NCI-H526 (cell line): ENCODE data around the gene CROCC.
A peak's percentile ranks its signal among the peaks of the same experiment; 100 is the strongest.
"Not testable (repeated sequence)": the region's sequence is repeated elsewhere in the genome, so short reads cannot be mapped to it uniquely, and the experiment has no call there.

ENCODE experiments used
- DNase-seq, 2 experiments: peaks; one replicate each; lab custom pipeline; 2025; lab: John Stamatoyannopoulos, UW

CROCC gene

GRCh38 chr1:16939386-16940180 is 17.9 kb downstream of the CROCC start:
- DNase-seq: not testable (repeated sequence)

- no peak for DNase-seq
Observed at GRCh38 chr1:16944038-16944437, 22.3 kb downstream of the CROCC start.

- not testable (repeated sequence) for DNase-seq
Observed at GRCh38 chr1:16945512-16945911, 23.8 kb downstream of the CROCC start.

- not testable (repeated sequence) for DNase-seq
Observed at GRCh38 chr1:16946185-16946584, 24.5 kb downstream of the CROCC start.

GRCh38 chr1:16946646-16947045 is 24.9 kb downstream of the CROCC start:
- no peak for DNase-seq

GRCh38 chr1:16948282-16948891 is 26.7 kb downstream of the CROCC start:
- peak in 1 of 2 experiments; percentile 67 for DNase-seq

- not testable (repeated sequence) for DNase-seq
Observed at GRCh38 chr1:16949026-16949425, 27.3 kb downstream of the CROCC start.

GRCh38 chr1:16952376-16952775 is 30.6 kb downstream of the CROCC start:
- DNase-seq: not testable (repeated sequence)

- no peak for DNase-seq
Observed at GRCh38 chr1:16954579-16954978, 32.8 kb downstream of the CROCC start.

- DNase-seq: no peak
Observed at GRCh38 chr1:16955186-16955585, 33.5 kb downstream of the CROCC start.

- DNase-seq: no peak
Observed at GRCh38 chr1:16956775-16957174, 35.0 kb downstream of the CROCC start.

GRCh38 chr1:16957731-16958130 is 36.0 kb downstream of the CROCC start:
- DNase-seq: no peak

GRCh38 chr1:16958475-16958874 is 36.7 kb downstream of the CROCC start:
- DNase-seq: no peak

GRCh38 chr1:16960560-16961296 is 39.0 kb downstream of the CROCC start:
- peak; percentile 72 to 95 for DNase-seq

- DNase-seq: no peak
Observed at GRCh38 chr1:16961297-16962133, 39.8 kb downstream of the CROCC start.

- not testable (repeated sequence) for DNase-seq
Observed at GRCh38 chr1:16964169-16964568, 42.4 kb downstream of the CROCC start.

- DNase-seq: no peak
Observed at GRCh38 chr1:16965486-16966067, 43.8 kb downstream of the CROCC start.

GRCh38 chr1:16966282-16966681 is 44.6 kb downstream of the CROCC start:
- no peak for DNase-seq

GRCh38 chr1:16967095-16967575 is 45.4 kb downstream of the CROCC start:
- no peak for DNase-seq

- no peak for DNase-seq
Observed at GRCh38 chr1:16967962-16968361, 46.2 kb downstream of the CROCC start.

- DNase-seq: no peak
Observed at GRCh38 chr1:16968372-16968771, 46.6 kb downstream of the CROCC start.
